Measurements from ENCODE around the gene RCC1. TPM values are rescaled to one million over a fixed set of nuclear protein-coding genes. Genes with fewer than 3 reads are reported as not detected.

Gene RCC1, protein sequence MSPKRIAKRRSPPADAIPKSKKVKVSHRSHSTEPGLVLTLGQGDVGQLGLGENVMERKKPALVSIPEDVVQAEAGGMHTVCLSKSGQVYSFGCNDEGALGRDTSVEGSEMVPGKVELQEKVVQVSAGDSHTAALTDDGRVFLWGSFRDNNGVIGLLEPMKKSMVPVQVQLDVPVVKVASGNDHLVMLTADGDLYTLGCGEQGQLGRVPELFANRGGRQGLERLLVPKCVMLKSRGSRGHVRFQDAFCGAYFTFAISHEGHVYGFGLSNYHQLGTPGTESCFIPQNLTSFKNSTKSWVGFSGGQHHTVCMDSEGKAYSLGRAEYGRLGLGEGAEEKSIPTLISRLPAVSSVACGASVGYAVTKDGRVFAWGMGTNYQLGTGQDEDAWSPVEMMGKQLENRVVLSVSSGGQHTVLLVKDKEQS
- total RNA-seq = 10 to 100 TPM; 13.0 to 87.9 (median 36.3) TPM

DNA sequence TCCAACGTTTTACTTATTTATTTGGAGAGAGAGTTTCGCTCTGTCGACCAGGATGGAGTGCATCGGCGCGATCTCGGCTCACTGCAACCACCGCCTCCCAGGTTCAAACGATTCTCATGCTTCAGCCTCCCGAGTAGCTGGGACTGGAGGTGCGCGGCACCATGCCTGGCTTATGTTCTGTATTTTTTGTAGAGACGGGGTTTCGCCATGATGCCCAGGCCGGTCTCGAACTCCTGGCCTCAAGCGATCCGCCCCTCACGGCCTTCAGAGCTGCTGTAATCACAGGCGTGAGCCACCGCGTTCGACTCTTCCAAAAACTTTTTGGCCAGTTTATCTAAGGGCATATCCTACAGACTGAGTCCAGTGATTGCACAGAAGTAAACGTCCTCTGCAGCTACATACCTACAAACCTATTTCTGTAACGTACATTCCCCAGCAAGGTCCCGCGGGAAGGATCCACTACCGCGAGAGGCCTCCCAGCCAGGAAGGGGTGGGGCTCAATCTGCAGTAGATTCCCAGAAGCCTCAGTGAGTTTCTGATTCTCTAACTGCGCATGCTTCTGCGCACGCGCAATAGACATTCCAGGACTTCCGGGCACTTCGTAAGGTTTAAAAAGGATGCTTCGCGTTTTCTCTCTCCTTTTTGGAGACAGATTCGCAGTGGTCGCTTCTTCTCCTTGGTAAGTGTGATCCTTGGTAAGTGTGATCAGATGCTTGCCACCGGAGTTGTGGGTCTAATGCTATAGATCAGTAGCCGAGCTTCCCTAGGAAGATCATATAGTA is at the start of gene RCC1:
Gene RCC1 (plus strand): TSS at position 638 of the 782 bp plus-strand sequence. CDS start 23,824 bp downstream, outside the sequence.
- Histone ChIP-seq H3K27me3 (no peaks in the 10 kb centered on the region), H3K4me1 (peaks cover 22 to 58% (median 37%) of the 10 kb centered on the region in 4 donors), H3K4me3 (peak within 1 kb of the TSS; percentile 55 to 78 (median 65)), H3K9me3 (no peaks in the 10 kb centered on the region), H3K36me3 (peaks cover 0 to 24% (median 12%) of the 10 kb centered on the region in 4 donors), H3K27ac (peak within 1 kb of the TSS; percentile 88 to 94 (median 90))
- intact Hi-C loops (cut with DNase I; ENCODE audit: low total_unique reads) = no loop called here
- TF ChIP-seq, protein P1, sequence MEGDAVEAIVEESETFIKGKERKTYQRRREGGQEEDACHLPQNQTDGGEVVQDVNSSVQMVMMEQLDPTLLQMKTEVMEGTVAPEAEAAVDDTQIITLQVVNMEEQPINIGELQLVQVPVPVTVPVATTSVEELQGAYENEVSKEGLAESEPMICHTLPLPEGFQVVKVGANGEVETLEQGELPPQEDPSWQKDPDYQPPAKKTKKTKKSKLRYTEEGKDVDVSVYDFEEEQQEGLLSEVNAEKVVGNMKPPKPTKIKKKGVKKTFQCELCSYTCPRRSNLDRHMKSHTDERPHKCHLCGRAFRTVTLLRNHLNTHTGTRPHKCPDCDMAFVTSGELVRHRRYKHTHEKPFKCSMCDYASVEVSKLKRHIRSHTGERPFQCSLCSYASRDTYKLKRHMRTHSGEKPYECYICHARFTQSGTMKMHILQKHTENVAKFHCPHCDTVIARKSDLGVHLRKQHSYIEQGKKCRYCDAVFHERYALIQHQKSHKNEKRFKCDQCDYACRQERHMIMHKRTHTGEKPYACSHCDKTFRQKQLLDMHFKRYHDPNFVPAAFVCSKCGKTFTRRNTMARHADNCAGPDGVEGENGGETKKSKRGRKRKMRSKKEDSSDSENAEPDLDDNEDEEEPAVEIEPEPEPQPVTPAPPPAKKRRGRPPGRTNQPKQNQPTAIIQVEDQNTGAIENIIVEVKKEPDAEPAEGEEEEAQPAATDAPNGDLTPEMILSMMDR (IDR thresholded peaks at IDR 0.05) = no peak
- TF ChIP-seq POLR2AphosphoS5 (IDR thresholded peaks at IDR 0.05) (peak; percentile 98 to 99 (median 99)), POLR2A (IDR thresholded peaks at IDR 0.05) (peak; percentile 98), EP300 (IDR thresholded peaks at IDR 0.05; ENCODE audit: low read depth) (no peak)
- 2 to 4% methylated on average over 19 to 41 of the region's 41 CpGs for WGBS, 2 donors (ENCODE audit: low coverage in 1 of 2)
- in situ Hi-C loops (cut with MboI; ENCODE audit: low pct_ligation_motif_present in 1 of 4, low pct_unique_long_range_greater_than_20kb in 1 of 4, low sequenced_read_pairs in 3 of 4) = loop anchor here in 3 of 4 donors (25.0 kb wide), 3 partner anchors 107 to 382 kb away; partner anchors contain the start of genes ATP5IF1 (in 1 of the 3) and DNAJC8 (in 1 of the 3)
- DNase-seq = peak; percentile 98

DNA sequence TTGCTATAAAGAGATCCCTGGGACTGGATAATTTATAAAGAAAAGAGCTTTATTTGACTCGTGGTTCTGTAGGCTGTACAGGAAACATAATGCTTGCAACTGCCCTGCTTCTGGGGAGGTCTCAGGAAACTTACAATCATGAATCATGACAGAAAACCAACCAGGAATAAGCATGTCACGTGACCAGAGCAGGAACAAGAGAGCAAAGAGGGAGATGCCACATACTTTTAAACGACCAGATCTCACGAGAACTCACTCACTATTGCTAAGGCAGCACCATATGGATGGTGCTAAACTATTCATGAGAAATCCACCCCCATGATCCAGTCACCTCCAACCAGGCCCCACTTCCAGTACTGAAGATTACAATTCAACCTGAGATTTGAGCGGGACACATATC is 49.8 kb upstream of the RCC1 start:
- TF ChIP-seq, protein P1 (IDR thresholded peaks at IDR 0.05) = no peak
- TF ChIP-seq EP300 (IDR thresholded peaks at IDR 0.05; ENCODE audit: low read depth) = no peak
- no peak for TF ChIP-seq POLR2AphosphoS5 (IDR thresholded peaks at IDR 0.05)
- TF ChIP-seq POLR2A (IDR thresholded peaks at IDR 0.05) = no peak
- in situ Hi-C loops (cut with MboI; ENCODE audit: low pct_ligation_motif_present in 1 of 4, low pct_unique_long_range_greater_than_20kb in 1 of 4, low sequenced_read_pairs in 3 of 4) = no loop called here
- H3K9me3 ChIP-seq = no peaks in the 10 kb centered on the region
- H3K27ac ChIP-seq = peak overlapping the region in 1 of 4 donors; percentile 13
- H3K27me3 ChIP-seq = no peaks in the 10 kb centered on the region
- H3K36me3 ChIP-seq = peaks cover 0 to 16% (median 0%) of the 10 kb centered on the region in 4 donors
- no peak for DNase-seq
- WGBS, 2 donors (ENCODE audit: low coverage in 1 of 2) = 65 to 68% methylated on average over 3 to 5 of the region's 5 CpGs
- intact Hi-C loops (cut with DNase I; ENCODE audit: low total_unique reads) = no loop called here
- H3K4me3 ChIP-seq = no peak overlapping the region
- peaks cover 0 to 11% (median 0%) of the 10 kb centered on the region in 4 donors for H3K4me1 ChIP-seq

DNA sequence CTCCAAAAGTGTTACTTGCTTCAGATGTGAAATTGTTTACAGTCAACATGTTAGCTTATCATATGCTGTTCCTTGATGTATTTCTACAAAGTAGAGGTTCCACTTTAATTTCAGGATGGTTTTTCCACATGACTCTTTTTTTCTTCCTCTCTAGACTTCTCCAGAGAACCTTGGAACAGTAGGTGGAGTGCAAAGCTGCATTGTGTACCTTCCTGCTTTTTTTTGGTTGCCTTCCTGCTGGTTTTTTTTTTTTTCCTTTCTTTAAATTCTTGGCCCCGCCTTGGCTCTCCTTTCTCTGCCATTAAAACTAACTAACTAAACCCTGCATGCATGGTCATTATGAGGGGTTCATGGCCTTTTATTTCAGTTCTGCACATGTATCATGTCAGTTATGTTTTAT is 48.2 kb upstream of the RCC1 start:
- WGBS, 2 donors (ENCODE audit: low coverage in 1 of 2) = 62 to 71% methylated on average over 1 of the region's 1 CpG

More for the DNA sequence above, 48.2 kb upstream of the RCC1 start:
- Histone ChIP-seq H3K9me3 (no peaks in the 10 kb centered on the region), H3K27me3 (no peaks in the 10 kb centered on the region), H3K27ac (no peak overlapping the region), H3K4me3 (no peak overlapping the region), H3K4me1 (peaks cover 0 to 11% (median 0%) of the 10 kb centered on the region in 4 donors), H3K36me3 (peaks cover 0 to 18% (median 0%) of the 10 kb centered on the region in 4 donors)
- DNase-seq = no peak
- no peak for TF ChIP-seq POLR2A (IDR thresholded peaks at IDR 0.05)
- TF ChIP-seq, protein P1 (IDR thresholded peaks at IDR 0.05) = no peak
- TF ChIP-seq EP300 (IDR thresholded peaks at IDR 0.05; ENCODE audit: low read depth) = no peak
- TF ChIP-seq POLR2AphosphoS5 (IDR thresholded peaks at IDR 0.05) = no peak
- in situ Hi-C loops (cut with MboI; ENCODE audit: low pct_ligation_motif_present in 1 of 4, low pct_unique_long_range_greater_than_20kb in 1 of 4, low sequenced_read_pairs in 3 of 4) = no loop called here
- intact Hi-C loops (cut with DNase I; ENCODE audit: low total_unique reads) = no loop called here
